ENCODE results near the gene LMNTD2.

LMNTD2 gene

GRCh38 chr11:567629-568292 is 7.2 kb upstream of the LMNTD2 start:
- peak overlapping the region; percentile 81 for H3K27ac ChIP-seq (ENCODE audit: poor library complexity, severe bottlenecking)
- peaks cover 7% of the 10 kb centered on the region for H3K4me1 ChIP-seq (ENCODE audit: insufficient read depth, poor library complexity, severe bottlenecking)
- no peaks in the 10 kb centered on the region for H3K27me3 ChIP-seq (ENCODE audit: insufficient read depth, poor library complexity, severe bottlenecking)
- ATAC-seq (ENCODE audit: low read depth) (peak; percentile 1; the same call in 2 of the 3 replicates), DNase-seq (ENCODE audit: low spot score) (no peak)
- peaks cover 32% of the 10 kb centered on the region for H3K36me3 ChIP-seq (ENCODE audit: low read depth)
- H3K9me3 ChIP-seq (ENCODE audit: severe bottlenecking): no peaks in the 10 kb centered on the region
- TF ChIP-seq, protein P1, sequence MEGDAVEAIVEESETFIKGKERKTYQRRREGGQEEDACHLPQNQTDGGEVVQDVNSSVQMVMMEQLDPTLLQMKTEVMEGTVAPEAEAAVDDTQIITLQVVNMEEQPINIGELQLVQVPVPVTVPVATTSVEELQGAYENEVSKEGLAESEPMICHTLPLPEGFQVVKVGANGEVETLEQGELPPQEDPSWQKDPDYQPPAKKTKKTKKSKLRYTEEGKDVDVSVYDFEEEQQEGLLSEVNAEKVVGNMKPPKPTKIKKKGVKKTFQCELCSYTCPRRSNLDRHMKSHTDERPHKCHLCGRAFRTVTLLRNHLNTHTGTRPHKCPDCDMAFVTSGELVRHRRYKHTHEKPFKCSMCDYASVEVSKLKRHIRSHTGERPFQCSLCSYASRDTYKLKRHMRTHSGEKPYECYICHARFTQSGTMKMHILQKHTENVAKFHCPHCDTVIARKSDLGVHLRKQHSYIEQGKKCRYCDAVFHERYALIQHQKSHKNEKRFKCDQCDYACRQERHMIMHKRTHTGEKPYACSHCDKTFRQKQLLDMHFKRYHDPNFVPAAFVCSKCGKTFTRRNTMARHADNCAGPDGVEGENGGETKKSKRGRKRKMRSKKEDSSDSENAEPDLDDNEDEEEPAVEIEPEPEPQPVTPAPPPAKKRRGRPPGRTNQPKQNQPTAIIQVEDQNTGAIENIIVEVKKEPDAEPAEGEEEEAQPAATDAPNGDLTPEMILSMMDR (IDR thresholded peaks at IDR 0.05; ENCODE audit: poor library complexity, severe bottlenecking): no peak
- peak overlapping the region; percentile 88 for H3K4me3 ChIP-seq (ENCODE audit: severe bottlenecking)

- peaks cover 7% of the 10 kb centered on the region for H3K4me1 ChIP-seq (ENCODE audit: insufficient read depth, poor library complexity, severe bottlenecking)
- H3K9me3 ChIP-seq (ENCODE audit: severe bottlenecking): no peaks in the 10 kb centered on the region
- TF ChIP-seq, protein P1 (IDR thresholded peaks at IDR 0.05; ENCODE audit: poor library complexity, severe bottlenecking): no peak
- H3K4me3 ChIP-seq (ENCODE audit: severe bottlenecking): peak overlapping the region; percentile 88
- ATAC-seq (ENCODE audit: low read depth) (no peak), DNase-seq (ENCODE audit: low spot score) (no peak)
- H3K27ac ChIP-seq (ENCODE audit: poor library complexity, severe bottlenecking): peak overlapping the region; percentile 81
- peaks cover 32% of the 10 kb centered on the region for H3K36me3 ChIP-seq (ENCODE audit: low read depth)
- no peaks in the 10 kb centered on the region for H3K27me3 ChIP-seq (ENCODE audit: insufficient read depth, poor library complexity, severe bottlenecking)
Measured at GRCh38 chr11:567011-567628, 6.6 kb upstream of the LMNTD2 start.

- Histone ChIP-seq H3K4me1 (ENCODE audit: insufficient read depth, poor library complexity, severe bottlenecking) (peaks cover 7% of the 10 kb centered on the region), H3K4me3 (ENCODE audit: severe bottlenecking) (no peak overlapping the region), H3K27ac (ENCODE audit: poor library complexity, severe bottlenecking) (peak overlapping the region; percentile 81), H3K36me3 (ENCODE audit: low read depth) (peaks cover 32% of the 10 kb centered on the region), H3K27me3 (ENCODE audit: insufficient read depth, poor library complexity, severe bottlenecking) (no peaks in the 10 kb centered on the region), H3K9me3 (ENCODE audit: severe bottlenecking) (no peaks in the 10 kb centered on the region)
- DNase-seq (ENCODE audit: low spot score) (no peak), ATAC-seq (ENCODE audit: low read depth) (0 out of 3 replicates have a peak, but pooled peaks have one; percentile 5)
- TF ChIP-seq, protein P1 (IDR thresholded peaks at IDR 0.05; ENCODE audit: poor library complexity, severe bottlenecking): peak; percentile 15
Measured at GRCh38 chr11:565921-566509, 5.5 kb upstream of the LMNTD2 start.

- peaks cover 3% of the 10 kb centered on the region for H3K4me1 ChIP-seq (ENCODE audit: insufficient read depth, poor library complexity, severe bottlenecking)
- no peak for DNase-seq (ENCODE audit: low spot score)
- H3K4me3 ChIP-seq (ENCODE audit: severe bottlenecking): no peak overlapping the region
- peaks cover 32% of the 10 kb centered on the region for H3K36me3 ChIP-seq (ENCODE audit: low read depth)
- ATAC-seq (ENCODE audit: low read depth): no peak
- H3K9me3 ChIP-seq (ENCODE audit: severe bottlenecking): no peaks in the 10 kb centered on the region
- H3K27me3 ChIP-seq (ENCODE audit: insufficient read depth, poor library complexity, severe bottlenecking): no peaks in the 10 kb centered on the region
- TF ChIP-seq, protein P1 (IDR thresholded peaks at IDR 0.05; ENCODE audit: poor library complexity, severe bottlenecking): no peak
- peak overlapping the region; percentile 16 for H3K27ac ChIP-seq (ENCODE audit: poor library complexity, severe bottlenecking)
Measured at GRCh38 chr11:563812-564578, 3.5 kb upstream of the LMNTD2 start.
